Activated CD8-positive, alpha-beta T cell treated with anti-CD3 and anti-CD28 coated beads for 36 hours (primary cell): ENCODE results near the gene MYOZ2. TPM values are rescaled to one million over a fixed set of nuclear protein-coding genes. Genes with fewer than 3 reads are reported as not detected.

Experiments used
- ATAC-seq: fragments of 200-7000 bp; cut with Tn5 transposase; one replicate; pipeline ENCODE4 v1.10.0; 2021; ENCODE audit warnings: mild to moderate bottlenecking, moderate library complexity
- CTCF ChIA-PET: fragments of 350-600 bp; sonication (Branson Sonifier 250); formaldehyde crosslinking; loops from one replicate; lab custom pipeline; 2021; ENCODE audit warnings: antibody characterized with exemption; lab: Charles Lee
- POLR2A ChIA-PET: fragments of 350-600 bp; sonication (Branson Sonifier 250); formaldehyde crosslinking; loops from one replicate; lab custom pipeline; 2021; ENCODE audit warnings: antibody characterized with exemption; lab: Charles Lee
- DNase-seq: peaks from one replicate; pipeline ENCODE4 v3.0.0-alpha.2; 2020
- H3K27ac Mint-ChIP-seq: one replicate; pipeline ENCODE4 v1.8.0; 2021; ENCODE audit warnings: mild to moderate bottlenecking, mixed read lengths
- H3K27me3 Mint-ChIP-seq: one replicate; pipeline ENCODE4 v1.8.0; 2021; ENCODE audit warnings: mixed read lengths
- H3K36me3 Mint-ChIP-seq: one replicate; pipeline ENCODE4 v1.8.0; 2021; ENCODE audit warnings: low read depth, mixed read lengths
- H3K4me1 Mint-ChIP-seq: one replicate; pipeline ENCODE4 v1.8.0; 2021; ENCODE audit warnings: low read depth, mixed read lengths
- H3K4me3 Mint-ChIP-seq: one replicate; pipeline ENCODE4 v1.8.0; 2021; ENCODE audit warnings: mild to moderate bottlenecking, moderate library complexity, mixed read lengths
- H3K9me3 Mint-ChIP-seq: one replicate; pipeline ENCODE4 v1.8.0; 2021; ENCODE audit warnings: mixed read lengths
- CTCF ChIP-seq: fragments of 200-600 bp; IDR thresholded peaks from one replicate; pipeline ENCODE4 v1.8.0; 2022; ENCODE audit warnings: antibody characterized with exemption, mild to moderate bottlenecking
- intact Hi-C: fragments of 100-400 bp; cut with micrococcal nuclease; formaldehyde crosslinking; loops from one replicate; pipeline ENCODE4 v1.10.0; 2022
- total RNA-seq, 2 experiments: library from RNA; stranded (reverse); gene quantifications; one replicate each; pipeline ENCODE4 v1.2.3, GENCODE V29; 2021

Gene MYOZ2
- not detected for total RNA-seq

DNA sequence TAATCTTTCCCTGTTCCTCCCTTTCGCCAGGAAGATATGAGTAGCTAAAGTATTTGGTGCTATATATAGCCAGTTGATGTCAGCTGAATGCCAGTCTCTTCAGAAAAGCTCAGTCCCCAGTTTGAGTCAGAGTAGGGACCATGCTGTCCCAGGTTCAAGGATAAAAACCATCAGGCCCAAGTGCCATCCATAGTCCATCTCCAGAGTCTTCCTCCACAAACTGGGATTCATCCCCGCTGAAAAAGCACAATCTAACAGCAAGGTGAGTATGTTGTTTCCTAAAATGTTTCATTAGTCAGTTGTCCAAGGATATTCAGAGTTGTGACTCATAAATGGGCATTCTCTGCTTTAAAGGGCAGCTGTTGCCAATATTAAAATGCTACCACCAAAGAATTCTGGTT, at the start of gene MYOZ2:
MYOZ2 (plus strand) TSS at position 112 of the 401 bp plus-strand sequence. CDS start 694 bp downstream, outside the sequence.
- Mint-ChIP-seq H3K27me3 (no peaks in the 10 kb centered on the region), H3K27ac (no peak within 1 kb of the TSS), H3K36me3 (no peaks in the 10 kb centered on the region), H3K4me1 (peaks cover 31% of the 10 kb centered on the region), H3K4me3 (no peak within 1 kb of the TSS), H3K9me3 (no peaks in the 10 kb centered on the region)
- ATAC-seq: no peak
- no peak for DNase-seq
- ChIA-PET POLR2A (no interaction called here), CTCF (interaction anchor here (0.9 kb wide), 1 partner anchor 13 kb away, joined by 3 read pairs; no protein-coding TSS in a partner anchor)
- intact Hi-C loops: no loop called here
- no peak for TF ChIP-seq CTCF

DNA sequence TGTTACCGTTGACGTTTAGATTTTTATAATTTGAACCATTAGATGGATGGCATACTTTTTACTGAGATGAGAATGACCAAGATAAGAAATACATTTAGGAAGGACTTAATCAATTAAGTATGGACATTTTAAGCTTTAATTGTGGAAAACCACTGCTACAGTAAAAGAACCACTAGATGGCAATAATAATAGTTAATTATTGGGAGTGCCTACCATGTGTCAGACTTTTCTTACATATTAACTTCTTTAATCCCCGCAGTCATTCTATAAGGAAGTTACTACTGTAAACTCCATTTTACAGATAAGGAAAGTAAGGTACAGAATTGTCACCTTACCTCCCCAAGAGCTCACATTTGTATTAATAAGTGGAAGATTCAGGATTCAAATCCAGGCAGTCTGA, 48.5 kb upstream of the MYOZ2 start:
- Mint-ChIP-seq H3K27me3 (no peaks in the 10 kb centered on the region), H3K4me1 (no peaks in the 10 kb centered on the region), H3K36me3 (no peaks in the 10 kb centered on the region), H3K27ac (no peak overlapping the region), H3K4me3 (no peak overlapping the region), H3K9me3 (peaks cover 2% of the 10 kb centered on the region)
- intact Hi-C loops: no loop called here
- POLR2A ChIA-PET: no interaction called here
- no peak for ATAC-seq
- no peak for DNase-seq
- CTCF ChIA-PET: interaction anchor here (1.3 to 1.4 kb wide), 2 partner anchors 46 to 103 kb away, joined by 6 read pairs; no protein-coding TSS in a partner anchor
- TF ChIP-seq CTCF: no peak

- intact Hi-C loops: no loop called here
- ATAC-seq: no peak
Measured at GRCh38 chr4:119087656-119088055, 48.0 kb upstream of the MYOZ2 start.

DNA sequence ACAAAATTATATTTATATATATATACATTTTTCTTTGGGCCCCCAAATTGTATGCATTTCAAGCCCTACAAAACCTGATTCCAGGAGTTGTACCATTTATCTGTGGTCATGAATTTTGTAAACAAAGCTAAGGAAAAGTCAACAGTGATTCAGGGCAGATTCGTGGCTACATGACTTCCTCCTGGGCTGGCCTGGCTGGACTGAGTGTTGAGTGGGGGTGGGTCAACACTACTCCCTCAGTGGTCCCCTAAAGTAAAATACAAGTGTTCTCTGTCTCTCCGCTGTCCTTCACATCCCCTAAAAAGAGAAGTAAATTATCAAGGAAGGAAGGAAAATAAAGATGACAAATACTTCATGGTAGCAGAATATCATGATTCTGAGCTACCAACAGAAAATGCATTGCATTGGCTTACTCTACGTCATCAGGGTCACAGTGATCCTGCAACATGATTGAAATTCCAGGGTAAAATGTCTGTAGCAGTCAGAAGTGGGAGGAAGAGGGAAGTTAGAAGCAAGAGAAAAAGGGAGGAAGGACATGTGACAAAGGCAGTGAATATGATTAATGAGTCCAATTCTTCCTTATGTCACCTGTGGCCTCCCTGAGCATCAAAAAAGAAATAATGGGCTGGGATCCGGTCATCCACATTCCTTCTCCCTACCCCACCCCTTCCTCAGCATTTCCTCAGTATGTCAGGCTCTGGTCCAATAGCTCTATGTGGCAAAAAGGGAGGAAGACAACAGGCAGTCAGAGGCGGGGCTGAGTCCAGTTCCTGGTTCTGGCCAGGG, 42.4 kb upstream of the MYOZ2 start:
- peaks cover 3% of the 10 kb centered on the region for H3K27me3 Mint-ChIP-seq
- no peaks in the 10 kb centered on the region for H3K4me1 Mint-ChIP-seq
- no peak overlapping the region for H3K27ac Mint-ChIP-seq
- intact Hi-C loops: no loop called here
- ATAC-seq (no peak), DNase-seq (no peak)
- TF ChIP-seq CTCF: no peak
- no peaks in the 10 kb centered on the region for H3K36me3 Mint-ChIP-seq
- POLR2A ChIA-PET: no interaction called here
- H3K9me3 Mint-ChIP-seq: peaks cover 2% of the 10 kb centered on the region
- H3K4me3 Mint-ChIP-seq: no peak overlapping the region
- CTCF ChIA-PET: no interaction called here

More at GRCh38 chr4:119087656-119088055, 48.0 kb upstream of the MYOZ2 start:
- Mint-ChIP-seq H3K36me3 (no peaks in the 10 kb centered on the region), H3K4me3 (no peak overlapping the region), H3K27me3 (no peaks in the 10 kb centered on the region), H3K9me3 (peaks cover 2% of the 10 kb centered on the region), H3K27ac (no peak overlapping the region), H3K4me1 (no peaks in the 10 kb centered on the region)
- ChIA-PET POLR2A (no interaction called here), CTCF (interaction anchor here (1.3 to 1.4 kb wide), 2 partner anchors 47 to 102 kb away, joined by 6 read pairs; no protein-coding TSS in a partner anchor)
- no peak for DNase-seq
- TF ChIP-seq CTCF: no peak

- Mint-ChIP-seq H3K27me3 (peaks cover 3% of the 10 kb centered on the region), H3K27ac (no peak overlapping the region), H3K4me1 (no peaks in the 10 kb centered on the region), H3K9me3 (no peaks in the 10 kb centered on the region), H3K4me3 (no peak overlapping the region), H3K36me3 (no peaks in the 10 kb centered on the region)
- intact Hi-C loops: no loop called here
- no peak for TF ChIP-seq CTCF
- ChIA-PET CTCF (no interaction called here), POLR2A (no interaction called here)
- no peak for ATAC-seq
- DNase-seq: no peak
Measured at GRCh38 chr4:119097282-119097900, 38.2 kb upstream of the MYOZ2 start.
